ENCODE data around the gene PRKAG2.

PRKAG2 gene

GRCh38 chr7:151674161-151674920 is 202.6 kb downstream of the PRKAG2 start:
- Histone ChIP-seq H3K9me3 (ENCODE audit: insufficient read depth, low read length) (no peaks in the 10 kb centered on the region), H2AFZ (ENCODE audit: low read depth, low read length, severe bottlenecking) (no peak overlapping the region), H3K27me3 (ENCODE audit: low read length) (no peaks in the 10 kb centered on the region), H3K79me2 (ENCODE audit: insufficient read depth, low read length) (no peaks in the 10 kb centered on the region), H3K4me2 (ENCODE audit: low read depth, low read length, poor library complexity, severe bottlenecking) (no peak overlapping the region), H4K20me1 (ENCODE audit: low read depth, low read length) (no peaks in the 10 kb centered on the region), H3K27ac (ENCODE audit: low read depth, low read length) (no peak overlapping the region), H3F3A (ENCODE audit: insufficient read depth) (no peaks in the 10 kb centered on the region), H3K9me2 (replicated peaks; ENCODE audit: insufficient read depth, low read length) (no peaks in the 10 kb centered on the region), H3K9ac (ENCODE audit: low read length) (no peak overlapping the region), H3K36me3 (ENCODE audit: low read length) (no peaks in the 10 kb centered on the region), H3K4me3 (ENCODE audit: insufficient read depth, low read length, poor library complexity, severe bottlenecking) (no peak overlapping the region)
- TF ChIP-seq EZH2phosphoT487 (conservative IDR thresholded peaks at IDR 0.05; ENCODE audit: low read length) (no peak), CTCF (IDR thresholded peaks at IDR 0.05; ENCODE audit: insufficient read depth, low read length, poor library complexity, severe bottlenecking) (no peak)

GRCh38 chr7:151673216-151673615 is 203.7 kb downstream of the PRKAG2 start:
- Histone ChIP-seq H3K27me3 (ENCODE audit: low read length) (no peaks in the 10 kb centered on the region), H3K36me3 (ENCODE audit: low read length) (no peaks in the 10 kb centered on the region), H3K27ac (ENCODE audit: low read depth, low read length) (no peak overlapping the region), H2AFZ (ENCODE audit: low read depth, low read length, severe bottlenecking) (no peak overlapping the region), H3F3A (ENCODE audit: insufficient read depth) (no peaks in the 10 kb centered on the region), H3K9me2 (replicated peaks; ENCODE audit: insufficient read depth, low read length) (no peaks in the 10 kb centered on the region), H3K4me2 (ENCODE audit: low read depth, low read length, poor library complexity, severe bottlenecking) (no peak overlapping the region), H3K4me3 (ENCODE audit: insufficient read depth, low read length, poor library complexity, severe bottlenecking) (no peak overlapping the region), H3K9me3 (ENCODE audit: insufficient read depth, low read length) (no peaks in the 10 kb centered on the region), H3K9ac (ENCODE audit: low read length) (no peak overlapping the region), H4K20me1 (ENCODE audit: low read depth, low read length) (no peaks in the 10 kb centered on the region), H3K79me2 (ENCODE audit: insufficient read depth, low read length) (no peaks in the 10 kb centered on the region)
- TF ChIP-seq EZH2phosphoT487 (conservative IDR thresholded peaks at IDR 0.05; ENCODE audit: low read length) = no peak
- no peak for TF ChIP-seq CTCF (IDR thresholded peaks at IDR 0.05; ENCODE audit: insufficient read depth, low read length, poor library complexity, severe bottlenecking)

GRCh38 chr7:151672716-151673115 is 204.2 kb downstream of the PRKAG2 start:
- Histone ChIP-seq H3K79me2 (ENCODE audit: insufficient read depth, low read length) (no peaks in the 10 kb centered on the region), H3K4me2 (ENCODE audit: low read depth, low read length, poor library complexity, severe bottlenecking) (no peak overlapping the region), H3F3A (ENCODE audit: insufficient read depth) (no peaks in the 10 kb centered on the region), H3K9me2 (replicated peaks; ENCODE audit: insufficient read depth, low read length) (no peaks in the 10 kb centered on the region), H3K27ac (ENCODE audit: low read depth, low read length) (no peak overlapping the region), H3K4me3 (ENCODE audit: insufficient read depth, low read length, poor library complexity, severe bottlenecking) (no peak overlapping the region), H3K36me3 (ENCODE audit: low read length) (no peaks in the 10 kb centered on the region), H3K27me3 (ENCODE audit: low read length) (no peaks in the 10 kb centered on the region), H3K9me3 (ENCODE audit: insufficient read depth, low read length) (no peaks in the 10 kb centered on the region), H4K20me1 (ENCODE audit: low read depth, low read length) (no peaks in the 10 kb centered on the region), H3K9ac (ENCODE audit: low read length) (no peak overlapping the region), H2AFZ (ENCODE audit: low read depth, low read length, severe bottlenecking) (no peak overlapping the region)
- TF ChIP-seq EZH2phosphoT487 (conservative IDR thresholded peaks at IDR 0.05; ENCODE audit: low read length) (no peak), CTCF (IDR thresholded peaks at IDR 0.05; ENCODE audit: insufficient read depth, low read length, poor library complexity, severe bottlenecking) (no peak)
